Natural killer cell (primary cell): ENCODE results near the gene GNAS-AS1. TPM values are rescaled to one million over a fixed set of nuclear protein-coding genes. Genes with fewer than 3 reads are reported as not detected.

Source experiments
- ATAC-seq, 3 donors: fragments of 150-1000 bp in 2 of 3; fragments of 200-7000 bp in 1 of 3; cut with Tn5 transposase; 1 replicate in 1 of 3; 2 replicates in 2 of 3; pipeline ENCODE4 v1.10.0; 2021; ENCODE audit warnings: mild to moderate bottlenecking in 2 of 3, moderate library complexity in 2 of 3
- DNase-seq, 2 donors: peaks; one replicate each; pipeline versions ENCODE4 v3.0.0 to v3.0.0-alpha.2; 2013 to 2021; ENCODE audit warnings: mixed read lengths in 1 of 2
- H3K27ac ChIP-seq: one replicate; pipeline ENCODE4 v1.5.1; 2013; ENCODE audit warnings: mild to moderate bottlenecking, low read length
- H3K27me3 ChIP-seq: one replicate; pipeline ENCODE4 v1.6.1; 2013; ENCODE audit warnings: low read length; ENCODE audit not compliant: control insufficient read depth, insufficient read depth
- H3K36me3 ChIP-seq: one replicate; pipeline ENCODE4 v1.6.1; 2013; ENCODE audit warnings: low read length; ENCODE audit not compliant: control insufficient read depth, insufficient read depth
- H3K4me1 ChIP-seq: one replicate; pipeline ENCODE4 v1.6.1; 2013; ENCODE audit warnings: low read length; ENCODE audit not compliant: control insufficient read depth, insufficient read depth
- H3K4me3 ChIP-seq: one replicate; pipeline ENCODE4 v1.5.1; 2013; ENCODE audit warnings: low read length
- H3K9me3 ChIP-seq: one replicate; pipeline ENCODE4 v1.6.1; 2013; ENCODE audit warnings: low read length; ENCODE audit not compliant: control insufficient read depth, insufficient read depth
- H3K27ac Mint-ChIP-seq, 2 donors: one replicate each; pipeline ENCODE4 v1.8.0; 2022; ENCODE audit warnings: mild to moderate bottlenecking in 2 of 2, mixed read lengths in 2 of 2, moderate library complexity in 1 of 2
- H3K27me3 Mint-ChIP-seq, 2 donors: one replicate each; pipeline ENCODE4 v1.8.0; 2022; ENCODE audit warnings: low read depth in 2 of 2, mixed read lengths in 2 of 2
- H3K36me3 Mint-ChIP-seq: one replicate; pipeline ENCODE4 v1.8.0; 2022; ENCODE audit warnings: mixed read lengths
- H3K4me1 Mint-ChIP-seq, 2 donors: one replicate each; pipeline ENCODE4 v1.8.0; 2022; ENCODE audit warnings: mixed read lengths in 2 of 2
- H3K4me3 Mint-ChIP-seq: one replicate; pipeline ENCODE4 v1.8.0; 2022; ENCODE audit warnings: mild to moderate bottlenecking, moderate library complexity, mixed read lengths
- H3K9me3 Mint-ChIP-seq, 2 donors: one replicate each; pipeline ENCODE4 v1.8.0; 2022; ENCODE audit warnings: mixed read lengths in 2 of 2
- WGBS: methylation state at CpG from one replicate; pipeline ENCODE4 v1.1.7; 2013; ENCODE audit warnings: missing lambda C conversion rate; ENCODE audit not compliant: insufficient coverage; 5-methylcytosine and 5-hydroxymethylcytosine counted together
- intact Hi-C: fragments of 100-400 bp; cut with micrococcal nuclease; formaldehyde crosslinking; loops from one replicate; pipeline ENCODE4 v1.14.2; 2022
- total RNA-seq, 4 donors: library from RNA; stranded (reverse); fragments of 120-200 nt in 1 of 4; gene quantifications; one replicate each; pipeline versions ENCODE4 v1.2.3 to v1.2.4, GENCODE V29; 2013 to 2022
- TF ChIP-seq, protein P1 (sequence below): fragments of 200-600 bp; IDR thresholded peaks from one replicate; pipeline ENCODE4 v1.8.0; 2022; ENCODE audit warnings: antibody characterized with exemption

Gene GNAS-AS1
- total RNA-seq, 3 donors from 2014 or later (not counting 1 experiment from before 2014, with no cell fraction given): 0.60 to 0.66 TPM; not detected in 1

DNA sequence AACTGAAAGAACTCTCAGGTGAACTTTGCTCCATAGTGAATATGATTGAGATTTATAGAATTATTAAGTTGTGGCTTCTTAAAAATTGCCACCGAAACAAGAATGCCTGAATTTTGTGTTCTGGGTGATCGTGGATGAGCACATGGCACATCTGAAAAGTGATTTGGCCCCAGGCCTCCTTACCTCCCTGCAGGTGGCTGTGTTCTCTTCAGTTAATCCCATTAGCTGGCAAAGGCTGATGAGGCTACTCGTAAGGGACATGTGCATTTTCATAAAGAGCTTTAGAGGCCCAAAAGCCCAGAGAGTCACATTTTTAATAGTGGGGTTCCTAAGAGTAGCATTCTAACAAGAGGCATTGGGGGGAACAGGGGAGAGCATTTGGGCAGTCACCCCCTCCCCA, 24.4 kb upstream of the GNAS-AS1 start:
- H3K27ac ChIP-seq: no peak overlapping the region
- no peak overlapping the region for H3K27ac Mint-ChIP-seq
- no peaks in the 10 kb centered on the region for H3K9me3 Mint-ChIP-seq
- H3K4me3 Mint-ChIP-seq: no peak overlapping the region
- no peaks in the 10 kb centered on the region for H3K36me3 Mint-ChIP-seq
- H3K4me1 ChIP-seq: no peaks in the 10 kb centered on the region
- TF ChIP-seq, protein P1, sequence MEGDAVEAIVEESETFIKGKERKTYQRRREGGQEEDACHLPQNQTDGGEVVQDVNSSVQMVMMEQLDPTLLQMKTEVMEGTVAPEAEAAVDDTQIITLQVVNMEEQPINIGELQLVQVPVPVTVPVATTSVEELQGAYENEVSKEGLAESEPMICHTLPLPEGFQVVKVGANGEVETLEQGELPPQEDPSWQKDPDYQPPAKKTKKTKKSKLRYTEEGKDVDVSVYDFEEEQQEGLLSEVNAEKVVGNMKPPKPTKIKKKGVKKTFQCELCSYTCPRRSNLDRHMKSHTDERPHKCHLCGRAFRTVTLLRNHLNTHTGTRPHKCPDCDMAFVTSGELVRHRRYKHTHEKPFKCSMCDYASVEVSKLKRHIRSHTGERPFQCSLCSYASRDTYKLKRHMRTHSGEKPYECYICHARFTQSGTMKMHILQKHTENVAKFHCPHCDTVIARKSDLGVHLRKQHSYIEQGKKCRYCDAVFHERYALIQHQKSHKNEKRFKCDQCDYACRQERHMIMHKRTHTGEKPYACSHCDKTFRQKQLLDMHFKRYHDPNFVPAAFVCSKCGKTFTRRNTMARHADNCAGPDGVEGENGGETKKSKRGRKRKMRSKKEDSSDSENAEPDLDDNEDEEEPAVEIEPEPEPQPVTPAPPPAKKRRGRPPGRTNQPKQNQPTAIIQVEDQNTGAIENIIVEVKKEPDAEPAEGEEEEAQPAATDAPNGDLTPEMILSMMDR: no peak
- DNase-seq: no peak
- intact Hi-C loops: no loop called here
- H3K9me3 ChIP-seq: no peaks in the 10 kb centered on the region
- H3K27me3 Mint-ChIP-seq: peaks cover 7 to 13% of the 10 kb centered on the region in 2 donors
- H3K4me3 ChIP-seq: no peak overlapping the region
- H3K4me1 Mint-ChIP-seq: peaks cover 0 to 8% of the 10 kb centered on the region in 2 donors
- ATAC-seq: no peak
- 95% methylated on average over 3 of the region's 3 CpGs for WGBS
- H3K36me3 ChIP-seq: no peaks in the 10 kb centered on the region
- H3K27me3 ChIP-seq: no peaks in the 10 kb centered on the region

DNA sequence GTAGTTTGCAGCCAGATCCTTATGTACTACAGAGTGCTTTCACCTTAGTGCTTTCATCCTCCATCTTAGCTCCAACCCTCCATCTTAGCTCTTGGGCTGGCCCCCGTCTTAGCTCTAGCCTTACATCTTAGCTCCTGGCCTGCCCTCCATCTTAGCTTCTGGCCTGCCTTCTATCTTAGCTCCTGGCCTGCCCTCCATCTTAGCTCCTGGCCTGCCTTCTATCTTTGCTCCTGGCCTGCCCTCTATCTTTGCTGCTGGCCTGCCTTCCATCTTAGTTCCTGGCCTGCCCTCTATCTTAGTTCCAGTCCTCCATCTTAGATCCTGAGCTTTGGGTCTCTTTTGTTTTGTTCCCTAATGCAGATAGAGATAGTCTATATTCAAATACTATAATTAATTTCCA, 23.8 kb upstream of the GNAS-AS1 start:
- H3K27ac Mint-ChIP-seq: no peak overlapping the region
- intact Hi-C loops: loop anchor here (5.0 kb wide), 1 partner anchor 333 kb away; no protein-coding TSS in a partner anchor
- 94% methylated on average over 1 of the region's 1 CpG for whole genome bisulfite sequencing

DNA sequence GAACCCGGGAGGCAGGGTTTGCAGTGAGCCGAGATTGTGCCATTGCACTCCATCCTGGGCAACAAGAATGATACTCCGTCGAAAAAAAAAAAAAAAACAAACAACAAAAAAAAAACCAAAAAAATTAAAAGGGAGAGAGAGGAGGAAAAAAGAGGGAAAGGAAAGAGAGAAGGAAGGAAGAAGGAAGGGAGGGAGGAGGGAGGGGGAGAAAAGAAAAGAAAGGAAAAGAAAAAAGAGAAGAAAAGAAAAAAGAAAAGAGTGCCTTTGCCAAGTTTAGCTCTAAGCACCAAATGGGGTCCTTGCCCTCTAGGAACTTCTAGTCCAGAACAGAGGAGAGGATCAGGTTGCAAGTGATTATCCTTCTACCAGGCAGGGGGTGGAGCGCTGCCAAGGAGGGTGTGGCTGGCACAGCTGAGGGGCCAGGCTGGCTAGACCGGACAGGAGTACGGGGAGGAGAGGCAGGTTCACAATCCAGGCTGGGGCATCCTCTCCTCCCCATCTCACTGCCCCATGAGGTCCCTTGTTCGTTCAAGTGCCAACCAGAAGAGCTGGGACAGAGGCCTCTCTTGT, 20.9 kb upstream of the GNAS-AS1 start:
- Histone ChIP-seq H3K36me3 (no peaks in the 10 kb centered on the region), H3K4me3 (no peak overlapping the region), H3K9me3 (no peaks in the 10 kb centered on the region), H3K27ac (no peak overlapping the region), H3K4me1 (no peaks in the 10 kb centered on the region), H3K27me3 (no peaks in the 10 kb centered on the region)
- Mint-ChIP-seq H3K9me3 (no peaks in the 10 kb centered on the region), H3K36me3 (no peaks in the 10 kb centered on the region), H3K4me3 (no peak overlapping the region), H3K27me3 (peaks cover 16 to 18% of the 10 kb centered on the region in 2 donors), H3K27ac (no peak overlapping the region), H3K4me1 (peaks cover 0 to 9% of the 10 kb centered on the region in 2 donors)
- DNase-seq: no peak
- intact Hi-C loops: loop anchor here (2.0 to 5.0 kb wide), 2 partner anchors 336 to 349 kb away; no protein-coding TSS in a partner anchor
- TF ChIP-seq, protein P1: no peak
- ATAC-seq: no peak
- 79% methylated on average over 6 of the region's 8 CpGs for whole genome bisulfite sequencing

More for the DNA sequence above, 23.8 kb upstream of the GNAS-AS1 start:
- Histone ChIP-seq H3K27ac (no peak overlapping the region), H3K4me1 (no peaks in the 10 kb centered on the region), H3K36me3 (no peaks in the 10 kb centered on the region), H3K9me3 (no peaks in the 10 kb centered on the region), H3K4me3 (no peak overlapping the region), H3K27me3 (no peaks in the 10 kb centered on the region)
- Mint-ChIP-seq H3K36me3 (no peaks in the 10 kb centered on the region), H3K27me3 (peaks cover 8 to 14% of the 10 kb centered on the region in 2 donors), H3K9me3 (no peaks in the 10 kb centered on the region), H3K4me3 (no peak overlapping the region), H3K4me1 (peaks cover 0 to 9% of the 10 kb centered on the region in 2 donors)
- ATAC-seq (no peak), DNase-seq (no peak)
- TF ChIP-seq, protein P1: no peak
